AG04449 (cell line): Measurements from ENCODE around the gene TMIGD2.
"Not testable (repeated sequence)": the region's sequence is repeated elsewhere in the genome, so short reads cannot be mapped to it uniquely, and the experiment has no call there.

ENCODE experiments used
- CTCF ChIA-PET: fragments of 350-600 bp; formaldehyde crosslinking; extraction: SDS; loops from one replicate; lab custom pipeline; 2021; ENCODE audit warnings: antibody characterized with exemption; lab: Yijun Ruan, JAX
- POLR2A ChIA-PET: fragments of 400-600, 350-600 bp; formaldehyde crosslinking; extraction: SDS; loops from one replicate; lab custom pipeline; 2020; ENCODE audit warnings: antibody characterized with exemption, inconsistent platforms; lab: Yijun Ruan, JAX
- DNase-seq: peaks from one replicate; pipeline ENCODE4 v3.0.0-alpha.2; 2010; ENCODE audit warnings: low read depth, low spot score
- H3K4me3 ChIP-seq: 2 replicates; pipeline ENCODE4 v1.5.1; 2011; ENCODE audit warnings: low read depth, mild to moderate bottlenecking, control low read depth, low read length
- CTCF ChIP-seq: IDR thresholded peaks from one replicate; pipeline ENCODE4 v1.5.1; 2011; ENCODE audit warnings: mild to moderate bottlenecking, moderate library complexity, low read length, control low read depth, inconsistent platforms; ENCODE audit not compliant: insufficient read depth; ENCODE audit errors: missing control alignments

The TMIGD2 gene

GRCh38 chr19:4337906-4338440, 35.8 kb upstream of the TMIGD2 start:
- ChIA-PET CTCF (interaction anchor here (2.7 kb wide), 1 partner anchor 15 kb away, joined by 18 read pairs; no protein-coding TSS in a partner anchor), POLR2A (no interaction called here)
- no peak for TF ChIP-seq CTCF
- peak overlapping the region; percentile 48 for H3K4me3 ChIP-seq
- DNase-seq, result no peak

- POLR2A ChIA-PET, result no interaction called here
- DNase-seq, result no peak
- no peak overlapping the region for H3K4me3 ChIP-seq
- CTCF ChIA-PET, result no interaction called here
- TF ChIP-seq CTCF, result no peak
Measured at GRCh38 chr19:4334929-4335570, 32.9 kb upstream of the TMIGD2 start.

- CTCF ChIA-PET, result no interaction called here
- POLR2A ChIA-PET, result no interaction called here
- H3K4me3 ChIP-seq, result no peak overlapping the region
- DNase-seq, result no peak
- TF ChIP-seq CTCF, result no peak
Measured at GRCh38 chr19:4329858-4330257, 27.7 kb upstream of the TMIGD2 start.

GRCh38 chr19:4328991-4329681, 26.9 kb upstream of the TMIGD2 start:
- CTCF ChIA-PET, DNase-seq, POLR2A ChIA-PET: not testable (repeated sequence)
- H3K4me3 ChIP-seq, result peak overlapping the region; percentile 72

- peak; percentile 65 for DNase-seq
- ChIA-PET CTCF (interaction anchor here (0.9 to 1.0 kb wide), 2 partner anchors 15 to 24 kb away, joined by 3 to 6 read pairs; partner anchors contain the start of gene MPND), POLR2A (interaction anchor here (1.1 kb wide), 1 partner anchor 14 kb away, joined by 6 read pairs; the partner anchor contains the start of gene MPND)
- TF ChIP-seq CTCF, result no peak
- peak overlapping the region; percentile 72 for H3K4me3 ChIP-seq
Measured at GRCh38 chr19:4328243-4328990, 26.2 kb upstream of the TMIGD2 start.

- ChIA-PET CTCF (interaction anchor here (0.9 to 1.0 kb wide), 2 partner anchors 15 to 25 kb away, joined by 3 to 6 read pairs; partner anchors contain the start of gene MPND), POLR2A (interaction anchor here (1.1 kb wide), 1 partner anchor 15 kb away, joined by 6 read pairs; the partner anchor contains the start of gene MPND)
- peak overlapping the region; percentile 56 for H3K4me3 ChIP-seq
- no peak for DNase-seq
- TF ChIP-seq CTCF, result no peak
Measured at GRCh38 chr19:4327877-4328242, 25.7 kb upstream of the TMIGD2 start.
